HCT116 (cell line): ENCODE results near the gene APOM. TPM values are rescaled to one million over a fixed set of nuclear protein-coding genes. Genes with fewer than 3 reads are reported as not detected.

ENCODE experiments used
- ATAC-seq: fragments of 200-7000 bp; cut with Tn5 transposase; 2 replicates; pipeline ENCODE4 v1.9.1; 2020; ENCODE audit warnings: mild to moderate bottlenecking, moderate library complexity
- BruUV-seq: library from RNA; stranded (reverse); fragments of 400-500 nt; replicated peaks from 2 replicates; lab custom pipeline; 2021; lab: Mats Ljungman, UMichigan
- CTCF ChIA-PET: fragments of 300-600 bp; sonication (Branson Sonifier 250); formaldehyde crosslinking; loops from one replicate; lab custom pipeline; 2021; ENCODE audit warnings: antibody characterized with exemption; lab: Charles Lee
- POLR2A ChIA-PET: fragments of 300-600, 350-600 bp; sonication (Branson Sonifier 250); formaldehyde crosslinking; loops from one replicate; lab custom pipeline; 2021; ENCODE audit warnings: antibody characterized with exemption; lab: Charles Lee
- RAD21 ChIA-PET, 2 experiments: fragments of 300-600 bp; sonication (Branson Sonifier 250); formaldehyde crosslinking; loops; one replicate each; lab custom pipeline; 2023; ENCODE audit warnings: low total read pairs in 2 of 2; ENCODE audit not compliant: uncharacterized antibody in 2 of 2, unreplicated experiment in 2 of 2, low non-redundant PET in 1 of 2; lab: Charles Lee
- DNase-seq: peaks from one replicate; pipeline ENCODE4 v3.0.0-alpha.2; 2010; ENCODE audit warnings: low read depth, low spot score
- H2AFZ ChIP-seq: fragments of 200-600 bp; shearing (Covaris generic), sonication (generic); 2 replicates; pipeline ENCODE4 v1.6.1; 2017; ENCODE audit warnings: low read depth, mixed run types, mixed read lengths, antibody characterized with exemption, low read length; ENCODE audit not compliant: poor library complexity, severe bottlenecking
- H3K27ac ChIP-seq: 2 replicates; pipeline ENCODE4 v1.5.1; 2012; ENCODE audit warnings: low read depth, low read length
- H3K27me3 ChIP-seq: fragments of 200-600 bp; sonication (generic); 2 replicates; pipeline ENCODE4 v1.6.1; 2016; ENCODE audit warnings: mixed run types, low read length, mixed read lengths; ENCODE audit not compliant: insufficient read depth
- H3K36me3 ChIP-seq, 2 experiments: fragments of 200-500 bp in 1 of 2; fragments of 200-600 bp in 1 of 2; sonication (Bioruptor generic) in 1 of 2; sonication (generic) in 1 of 2; 2 replicates each; pipeline versions ENCODE4 v1.5.1 to v1.6.1; 2014 to 2016; ENCODE audit warnings: low read length in 2 of 2, inconsistent platforms in 1 of 2, mixed read lengths in 1 of 2, mixed run types in 1 of 2; ENCODE audit not compliant: insufficient read depth in 2 of 2, control insufficient read depth in 1 of 2
- H3K4me1 ChIP-seq, 2 experiments: fragments of 200-600 bp in 1 of 2; sonication (generic) in 1 of 2; 2 replicates each; pipeline versions ENCODE4 v1.5.1 to v1.6.1; 2012 to 2017; ENCODE audit warnings: low read length in 2 of 2, inconsistent platforms in 1 of 2, mild to moderate bottlenecking in 1 of 2, mixed read lengths in 1 of 2, mixed run types in 1 of 2, moderate library complexity in 1 of 2; ENCODE audit not compliant: insufficient read depth in 2 of 2, control insufficient read depth in 1 of 2
- H3K4me2 ChIP-seq: fragments of 200-600 bp; sonication (generic); 2 replicates; pipeline ENCODE4 v1.6.1; 2017; ENCODE audit warnings: mixed run types, low read length, mixed read lengths
- H3K4me3 ChIP-seq, 2 experiments: fragments of 200-600 bp in 1 of 2; sonication (generic) in 1 of 2; replicated peaks in 1 of 2; 2 replicates each; pipeline ENCODE4 v1.5.1; 2011 to 2016; ENCODE audit warnings: low read length in 2 of 2, control low read depth in 1 of 2, low read depth in 1 of 2, mild to moderate bottlenecking in 1 of 2, mixed read lengths in 1 of 2, mixed run types in 1 of 2
- H3K79me2 ChIP-seq: fragments of 200-600 bp; sonication (generic); 2 replicates; pipeline ENCODE4 v1.6.1; 2017; ENCODE audit warnings: mild to moderate bottlenecking, mixed run types, low read length, moderate library complexity, mixed read lengths; ENCODE audit not compliant: insufficient read depth
- H3K9ac ChIP-seq: fragments of 200-600 bp; sonication (generic); 2 replicates; pipeline ENCODE4 v1.6.1; 2016; ENCODE audit warnings: low read length, mixed read lengths
- H3K9me2 ChIP-seq: fragments of 200-600 bp; sonication (generic), shearing (Covaris generic); 2 replicates; pipeline ENCODE4 v1.6.1; 2017; ENCODE audit warnings: mixed run types, mild to moderate bottlenecking, moderate library complexity; ENCODE audit not compliant: insufficient read depth
- H3K9me3 ChIP-seq, 2 experiments: fragments of 200-500 bp in 1 of 2; fragments of 200-600 bp in 1 of 2; sonication (Bioruptor generic) in 1 of 2; sonication (generic) in 1 of 2; 2 replicates each; pipeline ENCODE4 v1.6.1; 2014 to 2017; ENCODE audit warnings: low read length in 2 of 2, mixed read lengths in 2 of 2, inconsistent platforms in 1 of 2, low read depth in 1 of 2, mild to moderate bottlenecking in 1 of 2, mixed run types in 1 of 2, moderate library complexity in 1 of 2; ENCODE audit not compliant: control insufficient read depth in 1 of 2, insufficient read depth in 1 of 2
- H4K20me1 ChIP-seq: fragments of 200-600 bp; sonication (generic), shearing (Covaris generic); 2 replicates; pipeline ENCODE4 v1.6.1; 2017; ENCODE audit warnings: mixed run types, mild to moderate bottlenecking, moderate library complexity; ENCODE audit not compliant: insufficient read depth
- CEBPB ChIP-seq: IDR thresholded peaks from 2 replicates; pipeline ENCODE4 v1.6.1; 2012; ENCODE audit warnings: low read depth
- EGR1 ChIP-seq: IDR thresholded peaks from 2 replicates; pipeline ENCODE4 v1.6.1; 2012; ENCODE audit warnings: low read depth
- ELF1 ChIP-seq: IDR thresholded peaks from 2 replicates; pipeline ENCODE4 v1.6.1; 2012; ENCODE audit warnings: low read depth, borderline replicate concordance
- EZH2phosphoT487 ChIP-seq: fragments of 200-600 bp; IDR thresholded peaks from 2 replicates; pipeline ENCODE4 v1.6.1; 2018; ENCODE audit warnings: antibody characterized with exemption, borderline replicate concordance
- FOSL1 ChIP-seq: IDR thresholded peaks from 2 replicates; pipeline ENCODE4 v1.6.1; 2012; ENCODE audit warnings: low read depth
- POLR2A ChIP-seq: IDR thresholded peaks from 2 replicates; pipeline ENCODE4 v1.7.0; 2011; ENCODE audit warnings: borderline replicate concordance; ENCODE audit not compliant: insufficient read depth, insufficient read length; ENCODE audit errors: extremely low read depth
- POLR2AphosphoS5 ChIP-seq: IDR thresholded peaks from 2 replicates; pipeline ENCODE4 v1.6.1; 2011; ENCODE audit warnings: mild to moderate bottlenecking, low read depth, low read length, moderate library complexity
- RAD21 ChIP-seq: IDR thresholded peaks from 2 replicates; pipeline ENCODE4 v1.6.1; 2012; ENCODE audit warnings: low read depth, mild to moderate bottlenecking
- SIN3A ChIP-seq: IDR thresholded peaks from 2 replicates; pipeline ENCODE4 v1.6.1; 2012; ENCODE audit warnings: low read depth
- SRF ChIP-seq: IDR thresholded peaks from 2 replicates; pipeline ENCODE4 v1.6.1; 2012; ENCODE audit warnings: low read depth
- TCF7L2 ChIP-seq: IDR thresholded peaks from 2 replicates; pipeline ENCODE4 v1.7.0; 2011; ENCODE audit warnings: borderline replicate concordance, inconsistent platforms; ENCODE audit not compliant: insufficient read depth, insufficient read length; ENCODE audit errors: extremely low read depth
- YY1 ChIP-seq: IDR thresholded peaks from 2 replicates; pipeline ENCODE4 v1.6.1; 2011; ENCODE audit warnings: low read length, low read depth, moderate library complexity, mild to moderate bottlenecking; ENCODE audit not compliant: insufficient replicate concordance; ENCODE audit errors: extremely low read depth
- ZFX ChIP-seq: fragments of 450-650 bp; IDR thresholded peaks from 2 replicates; pipeline ENCODE4 v1.6.1; 2017
- ZNF274 ChIP-seq: fragments of 200-500 bp; sonication (Bioruptor generic); IDR thresholded peaks from 2 replicates; pipeline ENCODE4 v1.6.1; 2014; ENCODE audit warnings: mild to moderate bottlenecking, low read depth, low read length, inconsistent platforms
- intact Hi-C: fragments of 100-400 bp; cut with micrococcal nuclease; formaldehyde crosslinking; loops from 2 replicates; pipeline ENCODE4 v1.10.0; 2022
- total RNA-seq: library from RNA; stranded (reverse); gene quantifications from one replicate; pipeline ENCODE4 v1.2.1, GENCODE V29; 2021; ENCODE audit not compliant: unreplicated experiment
- TF ChIP-seq, protein P1 (sequence below): IDR thresholded peaks from 2 replicates; pipeline ENCODE4 v1.6.1; 2012
- TF ChIP-seq, protein P2 (sequence below): IDR thresholded peaks from 2 replicates; pipeline ENCODE4 v1.6.1; 2012
- TF ChIP-seq, protein P3 (sequence below), 3 experiments: fragments of 200-600 bp in 1 of 3; sonication (generic) in 1 of 3; IDR thresholded peaks in 2 of 3; conservative IDR thresholded peaks in 1 of 3; 2 replicates each; pipeline ENCODE4 v1.5.1; 2012 to 2017; ENCODE audit warnings: low read depth in 2 of 3, low read length in 2 of 3, antibody characterized with exemption in 1 of 3, borderline replicate concordance in 1 of 3, control low read depth in 1 of 3, mild to moderate bottlenecking in 1 of 3, mixed read lengths in 1 of 3, mixed run types in 1 of 3, moderate library complexity in 1 of 3; ENCODE audit not compliant: insufficient read depth in 1 of 3

APOM gene
- total RNA-seq, 1 experiment from 2014 or later, result 2.2 TPM

DNA sequence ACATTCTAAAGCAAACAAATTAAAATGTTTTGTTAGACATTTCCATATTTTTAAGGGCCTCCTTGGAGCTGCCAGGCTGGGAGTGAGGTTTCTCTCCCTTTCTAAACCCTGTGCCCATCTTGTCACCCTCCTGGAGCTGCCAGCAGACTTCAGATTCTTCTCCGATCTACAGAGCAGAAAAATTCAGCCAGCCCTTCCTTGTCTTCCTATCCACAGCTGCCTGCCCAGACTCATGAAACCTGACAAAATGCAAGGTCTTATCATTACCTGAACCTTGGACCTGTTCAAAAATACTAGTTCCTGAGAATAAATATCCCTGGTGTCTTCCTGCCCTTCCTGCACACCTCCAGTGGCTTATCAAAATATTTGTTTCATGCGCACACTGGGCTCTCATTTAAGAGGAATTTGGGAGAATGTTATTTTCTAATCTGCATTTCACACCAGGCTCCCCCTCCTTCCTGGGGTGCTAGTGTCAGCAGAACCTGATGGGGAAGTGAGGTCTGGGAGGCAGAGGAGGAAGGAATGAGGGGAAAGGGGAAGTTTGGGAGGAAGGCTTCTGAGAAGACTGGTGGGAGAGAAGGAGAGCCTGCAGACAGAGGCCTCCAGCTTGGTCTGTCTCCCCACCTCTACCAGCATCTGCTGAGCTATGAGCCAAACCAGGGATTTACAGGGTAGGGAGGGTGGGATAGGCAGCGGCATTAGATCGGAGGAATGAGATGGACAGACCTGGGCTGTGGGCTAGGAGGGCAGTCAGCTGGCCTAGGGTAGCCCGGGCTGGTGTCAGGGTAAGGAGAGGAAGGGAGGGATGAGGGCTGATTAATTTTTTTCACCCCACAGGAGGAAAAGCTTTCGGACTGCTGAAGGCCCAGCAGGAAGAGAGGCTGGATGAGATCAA lies 40.8 kb upstream of the APOM start, which contains the start of gene AIF1:
Gene AIF1, plus strand, starts transcription at position 551 of the 895 bp plus-strand sequence. Its CDS starts 96 bp downstream, at position 647.
- Histone ChIP-seq H4K20me1 (no peaks in the 10 kb centered on the region), H3K27ac (no peak within 1 kb of the TSS), H3K9me2 (no peaks in the 10 kb centered on the region), H3K27me3 (no peaks in the 10 kb centered on the region), H3K4me1 (peaks cover 0 to 6% of the 10 kb centered on the region in 2 experiments; a peak in 3 of 4 replicates), H3K9ac (no peak within 1 kb of the TSS), H3K79me2 (no peaks in the 10 kb centered on the region), H3K4me3 (no peak within 1 kb of the TSS), H2AFZ (no peak within 1 kb of the TSS), H3K9me3 (no peaks in the 10 kb centered on the region), H3K4me2 (no peak within 1 kb of the TSS), H3K36me3 (no peaks in the 10 kb centered on the region)
- POLR2A ChIA-PET, result no interaction called here
- BruUV-seq, result no TSS peak
- intact Hi-C loops, result no loop called here
- TF ChIP-seq EGR1, result no peak
- TF ChIP-seq EZH2phosphoT487, result no peak
- TF ChIP-seq ZFX, result no peak
- TF ChIP-seq CEBPB, result no peak
- TF ChIP-seq ELF1, result no peak
- TF ChIP-seq FOSL1, result no peak
- TF ChIP-seq, protein P1, sequence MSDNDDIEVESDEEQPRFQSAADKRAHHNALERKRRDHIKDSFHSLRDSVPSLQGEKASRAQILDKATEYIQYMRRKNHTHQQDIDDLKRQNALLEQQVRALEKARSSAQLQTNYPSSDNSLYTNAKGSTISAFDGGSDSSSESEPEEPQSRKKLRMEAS, result no peak
- TF ChIP-seq RAD21, result no peak
- TF ChIP-seq SIN3A, result no peak
- TF ChIP-seq YY1, result no peak
- TF ChIP-seq POLR2AphosphoS5, result no peak
- TF ChIP-seq SRF, result no peak
- TF ChIP-seq POLR2A, result no peak
- no peak for TF ChIP-seq ZNF274
- TF ChIP-seq, protein P2, sequence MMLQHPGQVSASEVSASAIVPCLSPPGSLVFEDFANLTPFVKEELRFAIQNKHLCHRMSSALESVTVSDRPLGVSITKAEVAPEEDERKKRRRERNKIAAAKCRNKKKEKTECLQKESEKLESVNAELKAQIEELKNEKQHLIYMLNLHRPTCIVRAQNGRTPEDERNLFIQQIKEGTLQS, result no peak
- TF ChIP-seq, protein P3, sequence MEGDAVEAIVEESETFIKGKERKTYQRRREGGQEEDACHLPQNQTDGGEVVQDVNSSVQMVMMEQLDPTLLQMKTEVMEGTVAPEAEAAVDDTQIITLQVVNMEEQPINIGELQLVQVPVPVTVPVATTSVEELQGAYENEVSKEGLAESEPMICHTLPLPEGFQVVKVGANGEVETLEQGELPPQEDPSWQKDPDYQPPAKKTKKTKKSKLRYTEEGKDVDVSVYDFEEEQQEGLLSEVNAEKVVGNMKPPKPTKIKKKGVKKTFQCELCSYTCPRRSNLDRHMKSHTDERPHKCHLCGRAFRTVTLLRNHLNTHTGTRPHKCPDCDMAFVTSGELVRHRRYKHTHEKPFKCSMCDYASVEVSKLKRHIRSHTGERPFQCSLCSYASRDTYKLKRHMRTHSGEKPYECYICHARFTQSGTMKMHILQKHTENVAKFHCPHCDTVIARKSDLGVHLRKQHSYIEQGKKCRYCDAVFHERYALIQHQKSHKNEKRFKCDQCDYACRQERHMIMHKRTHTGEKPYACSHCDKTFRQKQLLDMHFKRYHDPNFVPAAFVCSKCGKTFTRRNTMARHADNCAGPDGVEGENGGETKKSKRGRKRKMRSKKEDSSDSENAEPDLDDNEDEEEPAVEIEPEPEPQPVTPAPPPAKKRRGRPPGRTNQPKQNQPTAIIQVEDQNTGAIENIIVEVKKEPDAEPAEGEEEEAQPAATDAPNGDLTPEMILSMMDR (IDR thresholded peaks at IDR 0.05 in 2 of 3, conservative IDR thresholded peaks at IDR 0.05 in 1 of 3; ENCODE audit: borderline replicate concordance in 1 of 3, insufficient read depth in 1 of 3, low read depth in 2 of 3, low read length in 2 of 3), result no peak
- TF ChIP-seq TCF7L2, result no peak
- RAD21 ChIA-PET, result no interaction called here
- CTCF ChIA-PET, result interaction anchor here (1.4 kb wide), 1 partner anchor 17 kb away, joined by 5 read pairs; no protein-coding TSS in a partner anchor
- no peak for DNase-seq
- no peak for ATAC-seq
